GM18526 (cell line): ENCODE results near the gene DCAF8L2.

Experiments used
- POLR2A ChIP-seq: IDR thresholded peaks from 3 replicates; pipeline ENCODE4 v1.6.1; 2011; ENCODE audit not compliant: insufficient read length; ENCODE audit errors: extremely low read depth

Gene DCAF8L2

DNA sequence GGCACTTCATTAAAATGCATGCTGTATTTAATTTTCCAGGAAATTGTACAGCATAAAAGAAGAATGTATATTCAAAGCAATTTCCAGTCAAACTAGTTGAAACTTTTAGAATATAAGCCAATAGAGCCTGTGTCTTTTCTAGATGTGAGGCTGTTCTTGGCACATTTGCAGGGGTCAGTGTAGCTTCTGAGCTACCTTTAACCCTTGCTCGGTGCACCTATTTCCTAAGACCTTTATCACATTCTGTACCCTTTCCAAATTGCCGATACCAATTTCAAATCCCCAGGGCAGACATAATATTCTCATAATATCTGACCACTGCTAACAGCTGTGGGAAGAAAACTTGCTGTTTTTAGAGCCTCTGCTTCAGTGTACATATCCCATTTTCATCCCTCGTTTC is 43.2 kb downstream of the DCAF8L2 start:
- TF ChIP-seq POLR2A, result no peak

DNA sequence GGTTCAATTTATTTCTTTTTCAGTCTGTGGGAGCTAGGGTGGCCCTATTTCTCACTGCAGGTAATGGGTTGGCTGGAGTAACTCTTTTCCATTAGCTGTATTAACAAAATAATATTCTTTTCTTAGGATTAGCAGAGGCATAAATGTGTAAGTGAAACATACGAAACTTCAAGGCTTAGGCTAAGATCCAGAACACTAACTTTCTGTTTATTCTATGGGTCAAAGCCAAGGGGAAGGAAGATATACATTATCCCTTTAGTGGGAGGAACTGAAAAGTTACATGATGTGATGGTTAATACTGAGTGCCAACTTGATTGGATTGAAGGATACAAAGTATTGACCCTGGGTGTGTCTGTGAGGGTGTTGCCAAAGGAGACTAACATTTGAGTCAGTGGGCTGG is 66.4 kb downstream of the DCAF8L2 start:
- TF ChIP-seq POLR2A, result no peak

DNA sequence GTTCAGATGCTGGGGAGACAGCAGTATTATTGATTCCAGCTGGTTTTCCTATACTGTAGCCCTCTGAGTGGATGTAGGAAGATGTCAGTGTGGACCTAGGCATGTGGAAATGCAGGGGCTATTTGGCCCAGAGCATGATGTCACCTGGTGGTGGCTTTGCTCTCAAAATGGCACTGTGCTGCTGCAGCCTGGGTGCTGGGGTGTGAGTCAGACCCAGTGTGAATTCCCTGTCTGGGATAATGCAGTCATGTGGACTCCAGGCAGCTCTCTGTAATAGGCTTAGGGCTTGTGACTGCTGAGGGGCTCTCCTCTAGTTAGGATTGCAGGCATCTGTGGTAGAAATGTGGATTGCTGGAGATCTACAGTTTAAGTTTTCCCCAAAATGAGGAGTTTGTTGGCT is 70.7 kb downstream of the DCAF8L2 start:
- TF ChIP-seq POLR2A, result no peak

DNA sequence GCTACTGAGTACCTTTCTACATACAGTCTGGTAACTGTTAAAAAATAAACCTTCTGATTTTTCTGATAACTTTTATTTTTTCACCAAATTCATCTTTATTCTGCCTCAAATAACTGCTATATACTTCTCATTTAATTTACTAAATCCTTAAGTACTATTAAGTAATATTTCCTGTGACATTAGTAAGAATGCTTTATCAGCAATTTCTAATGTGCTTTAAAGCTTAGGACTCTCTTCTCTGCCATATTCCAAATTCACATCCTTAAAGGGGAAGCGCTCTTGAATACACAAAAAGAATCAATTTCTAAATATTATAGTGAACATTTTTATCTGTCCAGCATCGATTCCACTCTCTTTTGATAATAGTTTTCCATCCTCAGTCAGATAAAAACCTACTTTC is 81.1 kb downstream of the DCAF8L2 start:
- no peak for TF ChIP-seq POLR2A

DNA sequence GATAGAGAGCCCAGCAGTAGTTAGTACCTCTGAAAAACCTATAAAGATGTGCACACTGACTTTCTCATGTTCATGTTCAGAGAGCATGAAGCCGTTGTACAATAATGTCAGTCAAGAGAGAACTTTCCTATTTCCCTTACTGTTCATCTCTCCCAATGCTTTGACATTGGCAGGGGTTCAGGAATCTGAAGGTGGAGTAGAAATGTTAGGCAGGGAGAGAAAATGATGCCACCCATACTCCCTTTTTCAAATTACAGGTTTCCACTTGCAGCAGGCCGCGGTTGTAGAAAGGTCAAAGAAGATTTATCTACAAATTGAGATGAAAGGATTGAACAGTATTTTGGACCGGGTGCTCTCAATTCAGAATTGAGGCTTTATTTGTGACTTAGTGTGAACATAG is 84.3 kb downstream of the DCAF8L2 start:
- TF ChIP-seq POLR2A, result no peak

DNA sequence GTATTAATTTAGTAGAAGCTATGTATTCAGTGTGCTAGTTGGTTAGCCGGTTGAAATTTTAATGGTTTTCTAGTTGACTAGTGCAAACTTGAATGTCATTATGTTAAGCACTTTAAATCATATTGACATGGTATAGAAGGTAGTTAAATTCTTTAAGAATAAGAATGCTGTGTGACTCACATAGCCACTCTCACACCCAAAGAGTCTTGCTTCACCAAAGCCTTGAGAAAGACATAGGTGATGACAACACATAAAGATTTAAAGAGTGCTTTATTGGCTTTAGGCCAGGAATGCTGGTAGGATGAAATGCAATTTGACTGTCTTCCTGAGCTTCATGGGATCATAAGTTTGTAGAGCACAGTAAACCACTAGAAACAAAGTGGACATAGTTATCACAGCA is 85.3 kb downstream of the DCAF8L2 start:
- no peak for TF ChIP-seq POLR2A

DNA sequence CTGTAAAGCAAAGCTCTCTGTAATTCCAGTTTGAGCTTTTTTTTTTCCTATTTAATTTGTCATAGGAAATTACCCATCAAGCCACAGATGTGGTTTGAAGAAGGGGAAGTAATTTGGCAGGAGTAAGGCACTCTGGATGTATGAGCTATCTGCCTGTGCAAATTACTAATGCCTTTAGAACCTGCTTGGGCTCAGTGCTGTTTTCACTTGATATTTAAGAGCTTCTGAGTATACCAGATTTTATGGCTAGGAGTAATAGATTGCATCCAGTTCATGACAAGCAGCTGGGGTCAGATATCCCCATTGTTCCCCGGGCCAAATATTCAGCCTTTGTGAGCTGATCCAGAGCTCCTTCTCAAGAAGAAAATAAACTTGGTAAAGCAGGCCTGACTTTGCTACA is 89.1 kb downstream of the DCAF8L2 start:
- no peak for TF ChIP-seq POLR2A

DNA sequence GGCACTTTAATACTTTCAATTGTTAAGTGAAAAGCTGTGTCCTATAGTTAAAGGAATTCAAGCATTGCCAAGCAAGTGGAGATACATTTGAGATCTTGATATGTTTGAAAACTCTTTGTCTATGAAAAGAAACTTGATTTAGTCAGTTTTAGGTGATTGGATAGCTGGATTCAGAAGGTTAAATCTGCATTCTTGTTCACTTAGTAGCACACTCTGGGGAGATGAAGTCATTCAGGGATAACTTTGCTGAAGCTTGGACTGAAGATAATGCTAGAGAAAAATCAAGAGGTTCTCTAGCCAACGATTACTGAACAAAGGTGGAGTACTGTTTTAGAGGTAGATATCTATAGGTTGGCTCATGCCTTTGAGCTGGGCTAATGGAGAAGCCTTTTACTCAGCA is 90.6 kb downstream of the DCAF8L2 start:
- TF ChIP-seq POLR2A, result no peak

DNA sequence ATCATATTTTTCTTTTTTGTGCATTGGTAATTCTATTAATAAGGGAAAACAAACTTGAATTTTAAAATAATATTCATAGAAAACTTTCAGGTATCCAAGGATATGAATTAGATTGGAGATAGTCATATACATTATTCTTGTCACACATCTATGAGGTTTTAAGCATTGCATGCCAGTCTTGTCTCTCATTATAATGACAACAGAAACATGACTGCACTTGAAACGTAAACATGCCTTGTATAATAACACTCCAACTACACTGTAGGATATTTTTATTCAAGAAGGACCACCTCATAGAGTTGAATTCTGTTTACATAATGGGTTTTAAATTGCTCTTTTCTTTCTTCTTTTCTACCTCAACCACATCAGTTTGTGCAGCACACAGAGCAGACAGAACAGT is 104.5 kb downstream of the DCAF8L2 start:
- TF ChIP-seq POLR2A, result no peak

DNA sequence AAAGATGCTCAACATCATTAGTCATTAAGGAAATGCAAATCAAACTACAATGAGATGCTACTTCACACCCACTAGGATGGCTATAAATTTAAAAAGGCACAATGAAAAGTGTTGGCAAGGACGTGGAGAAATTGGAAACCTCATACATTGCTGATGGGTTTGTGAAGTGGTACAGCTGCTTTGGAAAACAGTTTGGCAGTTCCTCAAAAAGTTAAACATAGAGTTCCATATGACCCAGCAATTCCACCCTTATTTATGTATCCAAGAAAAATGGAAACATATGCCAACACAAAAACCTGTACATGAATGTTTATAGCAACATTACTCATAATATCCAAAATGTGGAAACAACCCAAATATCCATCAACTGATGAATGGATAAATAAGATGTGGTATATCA is 116.4 kb downstream of the DCAF8L2 start:
- TF ChIP-seq POLR2A, result no peak

DNA sequence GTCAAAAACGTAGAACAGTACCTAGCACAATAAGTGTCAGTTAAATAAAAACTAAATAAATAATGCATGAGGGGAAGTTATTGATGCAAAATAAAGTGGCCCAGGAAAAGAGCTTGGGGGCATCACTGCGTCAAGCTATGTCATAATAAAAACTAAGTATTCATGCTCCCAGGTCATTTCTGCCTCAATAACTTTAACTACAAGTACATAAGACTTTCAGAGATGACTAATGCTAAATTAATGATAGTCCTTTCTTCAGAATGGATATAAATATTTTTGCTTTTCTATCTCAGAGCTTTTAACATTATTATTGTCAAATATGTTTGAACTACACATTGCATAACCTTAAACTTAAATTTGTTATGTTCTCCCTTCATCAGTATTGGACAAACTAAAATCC is 125.5 kb downstream of the DCAF8L2 start:
- TF ChIP-seq POLR2A, result no peak

DNA sequence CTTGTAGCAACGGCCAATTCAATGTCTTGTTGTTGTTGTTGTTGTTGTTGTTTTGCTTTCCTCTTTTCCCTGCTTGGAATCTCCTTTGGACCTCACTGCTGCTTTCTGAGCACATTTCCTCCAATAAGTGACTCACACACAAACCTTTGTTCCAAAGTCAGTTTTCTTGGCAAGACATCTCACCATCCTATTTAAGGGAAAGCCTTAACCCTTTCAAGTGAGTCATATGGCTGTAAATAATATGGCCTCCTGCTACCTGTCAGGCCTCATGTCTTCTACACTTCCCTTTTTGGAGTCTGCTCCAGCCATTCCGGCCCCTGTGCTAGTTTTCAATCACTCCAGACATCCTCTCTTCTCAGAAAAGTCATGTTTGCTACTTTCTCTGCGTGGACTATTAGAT is 138.1 kb downstream of the DCAF8L2 start:
- TF ChIP-seq POLR2A, result no peak

DNA sequence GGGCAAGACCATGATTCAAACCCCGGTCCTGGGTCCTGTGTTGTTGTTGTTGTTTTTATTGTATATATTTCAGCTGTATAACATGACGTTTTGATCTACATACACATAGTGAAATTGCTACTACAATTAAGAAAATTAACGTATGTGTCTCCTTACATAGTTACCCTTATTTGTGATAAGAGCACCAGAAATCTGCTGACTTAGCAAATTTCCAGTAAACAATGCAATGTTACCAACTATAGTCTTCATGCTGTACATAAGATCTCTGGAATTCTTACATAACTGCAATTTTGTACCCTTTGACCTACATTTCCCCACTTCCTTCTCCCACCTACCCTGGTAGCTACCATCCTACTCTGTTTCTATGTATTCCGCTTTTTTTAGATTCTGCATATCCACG is 141.8 kb downstream of the DCAF8L2 start:
- TF ChIP-seq POLR2A, result no peak

DNA sequence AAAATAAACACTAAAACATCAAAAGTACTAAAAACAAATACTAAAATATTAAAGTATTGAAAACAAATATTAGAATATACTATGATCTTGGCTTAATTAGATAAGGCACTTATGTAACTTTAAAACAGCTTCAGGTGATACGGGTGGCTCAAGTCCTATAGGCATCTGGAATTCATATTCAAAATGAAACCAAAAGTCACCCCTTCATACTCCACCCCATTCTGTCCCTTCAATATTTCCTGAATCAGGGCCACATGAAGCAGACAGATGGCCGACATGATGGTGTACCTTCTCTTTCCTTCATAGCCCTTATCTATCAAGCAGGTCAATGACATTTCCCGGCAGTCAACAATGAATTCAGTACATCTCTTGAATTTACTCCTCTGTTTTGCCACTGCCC is 145.8 kb downstream of the DCAF8L2 start:
- no peak for TF ChIP-seq POLR2A

DNA sequence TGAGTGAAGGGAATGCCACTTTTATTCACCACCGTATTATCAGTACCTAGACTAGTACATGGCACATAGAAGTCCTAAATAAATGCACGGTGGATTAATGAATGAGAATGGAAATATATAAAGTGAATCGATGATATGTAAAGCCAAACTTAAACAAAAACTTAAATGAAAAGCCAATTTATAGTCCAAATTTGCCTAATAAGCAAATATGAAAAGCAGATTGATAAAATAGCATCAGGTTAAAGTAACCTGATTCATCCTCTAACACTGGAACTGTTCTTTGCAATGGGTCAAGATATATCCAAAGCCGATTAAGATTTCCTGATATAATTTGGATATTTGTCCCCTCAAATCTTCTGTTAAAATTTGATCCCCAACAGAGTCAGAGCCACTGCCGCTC is 150.8 kb downstream of the DCAF8L2 start:
- TF ChIP-seq POLR2A, result no peak

DNA sequence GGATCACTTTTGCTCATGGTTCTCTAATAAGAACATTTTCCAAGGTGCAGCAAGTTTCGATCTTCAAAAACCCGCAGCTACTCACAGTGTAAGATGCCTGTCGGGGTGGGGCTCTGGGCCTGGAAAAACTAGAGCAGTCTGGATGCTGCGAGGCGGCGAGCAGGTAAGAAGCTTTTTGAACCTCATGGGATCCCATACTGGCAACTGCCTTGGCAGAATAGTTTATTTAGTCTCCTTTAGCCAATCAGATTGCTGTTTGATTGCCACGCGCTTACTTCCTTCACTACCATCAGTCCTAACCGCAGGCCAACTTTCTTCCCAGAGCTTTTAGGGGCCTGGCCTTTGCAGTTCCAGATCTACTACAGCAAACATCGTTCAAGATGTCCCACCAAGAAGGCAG is 156.4 kb downstream of the DCAF8L2 start:
- no peak for TF ChIP-seq POLR2A

DNA sequence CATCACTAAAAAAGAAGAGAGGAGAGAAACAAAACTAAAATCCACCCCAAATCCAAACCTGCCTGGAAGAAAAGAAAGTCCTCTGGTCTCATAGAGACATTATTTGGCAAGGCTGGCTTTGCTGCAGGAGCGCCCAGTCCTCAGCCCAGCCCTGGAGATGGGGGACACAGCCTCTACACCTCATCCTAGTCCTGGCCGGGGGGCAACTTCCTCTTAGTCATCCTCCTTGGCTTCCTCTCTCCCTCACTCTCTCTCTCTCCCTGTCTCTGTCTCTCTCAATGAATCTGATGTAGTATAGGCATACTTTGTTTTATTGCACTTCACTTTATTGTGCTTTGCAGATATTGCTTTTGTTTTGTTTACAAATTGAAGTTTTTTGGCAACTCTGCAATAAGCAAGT is 161.8 kb downstream of the DCAF8L2 start:
- TF ChIP-seq POLR2A, result no peak

DNA sequence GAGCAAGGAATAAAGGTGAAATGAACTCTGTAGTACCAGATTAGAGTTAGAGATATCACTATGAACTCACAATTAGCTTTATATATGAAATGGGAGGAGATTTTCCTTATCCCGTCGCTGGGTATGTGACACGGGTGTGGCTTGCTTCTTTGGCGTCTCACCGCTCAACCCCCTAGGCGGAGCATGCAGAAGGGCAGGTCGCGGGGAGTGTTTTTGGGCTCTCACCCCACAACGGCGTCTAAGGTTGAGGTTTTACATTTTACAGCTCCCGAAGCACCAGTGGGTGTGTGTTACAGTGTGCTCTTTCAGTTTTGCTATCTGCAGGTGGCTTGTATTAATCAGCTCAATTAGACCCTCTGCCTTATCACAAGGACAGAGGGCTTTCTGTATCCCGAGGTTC is 175.6 kb downstream of the DCAF8L2 start:
- TF ChIP-seq POLR2A, result no peak
